Skin epidermis (tissue), 12 donors: ENCODE measurements around the gene MAST4.

Experiments used
- H3K27ac ChIP-seq, 21 experiments: fragments of 200-600 bp; sonication (generic) in 11 of 21; one replicate each; pipeline ENCODE4 v1.5.0; 2020; ENCODE audit warnings: mild to moderate bottlenecking in 3 of 21, inconsistent platforms in 2 of 21, moderate library complexity in 2 of 21
- H3K4me3 ChIP-seq, 7 experiments: fragments of 200-600 bp; sonication (generic) in 2 of 7; one replicate each; pipeline ENCODE4 v1.5.0; 2020; ENCODE audit warnings: inconsistent platforms in 2 of 7, mild to moderate bottlenecking in 2 of 7, moderate library complexity in 1 of 7

MAST4 gene

DNA sequence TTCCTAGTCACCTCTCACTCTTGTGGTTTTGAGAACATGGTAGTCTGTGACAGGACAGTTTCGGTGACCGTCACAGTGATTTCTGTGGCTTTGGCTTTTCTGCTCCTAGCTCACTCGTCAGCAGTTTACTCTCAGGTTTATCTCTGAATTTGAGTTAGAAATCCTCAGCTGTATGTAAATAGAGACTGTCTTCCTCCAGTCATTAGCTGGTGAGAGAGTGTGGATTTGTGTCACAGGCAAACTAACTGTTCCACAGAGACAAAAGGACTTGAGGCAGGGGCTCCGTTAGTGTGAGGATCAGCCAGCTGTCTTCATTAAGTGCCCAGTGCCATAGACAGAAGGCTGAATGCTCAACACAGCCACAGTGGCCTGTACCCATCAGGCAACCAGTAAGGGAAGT lies 469.0 kb downstream of the MAST4 start:
- no peak overlapping the region for H3K27ac ChIP-seq
- no peak overlapping the region for H3K4me3 ChIP-seq

DNA sequence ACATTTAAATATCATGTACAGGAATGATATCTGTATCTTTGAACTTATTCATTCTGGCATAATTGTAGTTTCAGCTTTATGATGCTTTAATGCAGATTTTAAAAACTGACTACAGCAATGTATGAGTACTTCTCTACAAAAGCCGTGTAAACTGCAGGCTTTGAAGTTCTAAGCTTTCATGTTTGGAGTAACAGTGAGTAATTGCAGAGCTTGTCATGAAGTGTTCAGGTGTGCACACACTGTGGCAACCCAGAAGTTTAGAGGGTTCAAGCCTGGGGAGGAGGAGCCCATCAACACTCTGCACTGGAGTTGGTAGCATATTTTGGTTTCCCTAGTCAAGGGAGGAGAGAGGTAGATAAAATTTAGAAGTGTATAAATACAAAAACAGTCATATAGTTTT lies 469.5 kb downstream of the MAST4 start:
- Histone ChIP-seq H3K27ac (no peak overlapping the region), H3K4me3 (no peak overlapping the region)

DNA sequence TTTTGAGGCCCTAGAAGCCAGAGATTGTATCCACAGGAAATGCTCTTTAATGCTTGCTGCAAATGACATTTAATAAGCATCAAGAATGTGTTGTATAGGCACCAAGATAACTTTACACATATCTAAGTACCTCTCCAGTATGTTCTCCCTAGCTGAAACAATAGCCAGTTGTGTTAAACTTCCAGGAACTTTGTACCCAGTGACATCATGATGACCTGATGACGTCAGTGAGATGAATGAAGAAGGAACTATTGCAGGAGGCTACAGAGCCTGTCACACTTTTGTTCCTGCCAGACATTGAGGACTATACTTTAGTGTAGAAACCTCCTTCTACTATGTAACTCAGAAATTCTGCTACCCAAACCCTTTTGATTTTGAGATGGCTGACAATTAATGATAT lies 470.6 kb downstream of the MAST4 start:
- no peak overlapping the region for H3K27ac ChIP-seq
- H3K4me3 ChIP-seq = no peak overlapping the region

DNA sequence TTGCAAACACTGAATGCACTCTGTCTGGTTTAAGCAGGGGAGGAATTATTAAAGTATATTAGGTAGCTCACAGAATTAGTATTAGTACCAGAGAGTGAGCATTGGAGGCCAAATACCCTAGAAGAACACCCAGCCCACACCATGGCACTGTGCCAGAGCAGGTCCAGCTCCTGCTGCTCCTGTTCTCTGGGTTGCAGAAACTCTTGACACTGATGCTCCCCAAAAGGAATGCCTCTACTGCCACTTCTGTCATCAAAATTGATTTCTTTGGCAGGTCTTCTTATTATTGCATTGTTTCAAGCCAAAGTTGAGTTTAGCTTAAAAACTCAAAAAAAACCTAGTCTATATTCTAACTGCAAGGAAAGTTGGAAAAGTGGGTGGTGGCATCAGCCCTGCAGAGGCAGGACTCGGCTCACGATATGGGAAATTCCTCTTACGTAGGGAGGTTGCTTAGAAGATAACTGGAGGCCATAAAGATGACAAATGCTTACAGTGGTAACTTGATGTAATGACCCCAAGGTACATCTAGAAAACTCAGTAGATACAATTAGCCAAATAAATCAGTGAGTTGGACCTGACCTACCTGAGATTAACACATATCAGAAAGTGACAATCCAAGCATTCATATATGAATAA lies 477.0 kb downstream of the MAST4 start:
- Histone ChIP-seq H3K27ac (no peak overlapping the region), H3K4me3 (no peak overlapping the region)

DNA sequence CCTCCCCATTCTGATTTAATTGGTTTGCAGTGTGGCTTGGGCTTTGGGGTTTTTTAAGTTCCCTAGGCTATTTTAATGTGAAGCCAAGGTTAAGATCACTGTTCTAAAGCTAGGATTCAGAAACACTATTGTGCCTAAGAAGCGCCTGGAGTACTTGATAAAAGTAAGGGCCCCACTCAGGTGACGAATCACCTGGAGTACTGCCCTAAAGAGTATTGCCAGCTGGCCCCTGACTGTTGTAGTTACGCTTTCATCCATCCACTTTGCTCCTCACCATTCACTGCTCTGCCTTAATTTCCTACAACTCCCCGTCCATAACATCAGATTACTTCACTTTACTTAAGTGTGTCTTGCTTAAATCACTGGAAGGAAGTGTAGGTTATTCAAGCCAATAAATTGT lies 481.1 kb downstream of the MAST4 start:
- Histone ChIP-seq H3K27ac (no peak overlapping the region), H3K4me3 (no peak overlapping the region)

DNA sequence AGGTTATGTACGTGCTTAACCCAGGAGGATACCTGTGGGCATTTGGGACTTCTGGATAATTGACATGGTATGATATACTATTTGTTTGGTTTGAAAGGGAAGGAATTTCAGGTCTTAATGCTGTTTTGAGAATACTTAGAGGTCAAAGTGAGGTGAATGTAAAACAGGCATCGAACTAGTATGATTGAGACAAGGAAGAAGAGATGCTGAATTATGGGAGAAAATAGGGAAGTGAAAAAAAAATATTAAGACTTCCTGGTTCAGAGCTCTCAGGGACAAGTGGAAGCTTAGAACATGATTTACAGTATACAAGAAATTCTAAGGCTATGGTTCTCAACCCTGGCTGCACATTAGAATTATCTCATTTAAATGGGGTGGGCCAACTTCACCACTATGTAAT lies 485.1 kb downstream of the MAST4 start:
- Histone ChIP-seq H3K27ac (no peak overlapping the region), H3K4me3 (no peak overlapping the region)

DNA sequence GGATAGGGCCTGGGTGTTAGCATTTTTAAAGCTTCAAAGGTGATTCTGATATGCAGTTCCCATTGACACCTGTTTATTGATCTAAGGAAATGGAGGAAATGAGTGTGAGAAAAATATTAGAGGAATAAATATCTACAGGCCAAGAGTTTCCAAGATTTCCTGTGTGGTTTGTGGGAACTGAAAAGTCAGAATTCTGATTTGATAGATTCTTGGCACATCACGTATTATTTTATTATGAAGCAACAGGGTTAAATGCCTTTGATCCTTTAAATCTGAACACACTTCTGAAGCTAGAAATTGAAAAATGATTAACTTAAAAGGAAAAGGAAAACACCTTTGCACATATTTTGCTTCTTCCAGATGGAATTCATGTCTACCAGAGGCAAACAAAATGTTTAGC lies 486.7 kb downstream of the MAST4 start:
- Histone ChIP-seq H3K27ac (no peak overlapping the region), H3K4me3 (no peak overlapping the region)

DNA sequence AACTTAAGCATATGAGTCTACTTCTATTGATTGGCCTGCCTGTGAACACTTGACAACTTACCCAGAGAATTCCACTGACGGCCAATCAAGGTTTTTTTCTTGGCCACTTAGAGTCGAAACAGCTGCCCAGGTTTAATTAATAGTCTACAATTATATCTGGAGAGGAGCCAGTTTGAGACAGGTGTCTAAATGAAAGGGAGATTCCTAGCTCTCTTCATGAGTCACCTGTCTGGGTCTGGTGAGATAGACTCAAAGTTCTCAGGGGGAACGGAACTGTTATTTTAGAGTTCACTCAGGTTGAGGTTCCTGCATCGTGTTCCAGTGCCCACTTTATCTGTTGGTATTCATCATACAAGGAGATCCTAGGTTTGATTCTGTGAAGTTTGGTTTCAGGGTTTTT lies 489.4 kb downstream of the MAST4 start:
- no peak overlapping the region for H3K27ac ChIP-seq
- no peak overlapping the region for H3K4me3 ChIP-seq

DNA sequence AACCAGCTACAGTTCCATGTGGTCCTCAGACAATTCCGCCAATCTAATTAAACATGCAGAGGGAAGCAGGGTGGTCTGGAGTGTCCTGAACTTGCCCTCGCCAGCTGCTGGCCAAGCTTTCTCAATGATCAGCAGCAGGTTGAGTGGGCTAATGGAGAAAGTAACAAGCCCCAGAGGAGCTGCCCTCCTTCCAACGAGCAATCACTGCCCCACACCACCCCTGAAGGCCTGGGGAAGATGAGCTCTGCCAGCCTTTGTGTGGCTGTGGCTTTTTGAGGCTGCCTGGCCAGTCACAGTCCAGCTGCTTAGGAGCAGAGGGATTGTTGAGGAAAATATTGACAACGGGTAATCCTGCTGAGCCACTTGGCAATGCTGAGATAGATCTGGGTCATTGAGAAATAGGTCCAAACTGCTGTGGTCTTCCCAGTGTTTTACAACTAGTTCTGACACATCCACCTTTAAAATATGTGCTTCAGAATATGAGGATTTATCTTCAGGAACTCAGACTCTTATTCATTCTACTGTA lies 493.1 kb downstream of the MAST4 start:
- Histone ChIP-seq H3K27ac (peak overlapping the region in 4 of 21 experiments; percentile 6 to 69 (median 34)), H3K4me3 (no peak overlapping the region)

DNA sequence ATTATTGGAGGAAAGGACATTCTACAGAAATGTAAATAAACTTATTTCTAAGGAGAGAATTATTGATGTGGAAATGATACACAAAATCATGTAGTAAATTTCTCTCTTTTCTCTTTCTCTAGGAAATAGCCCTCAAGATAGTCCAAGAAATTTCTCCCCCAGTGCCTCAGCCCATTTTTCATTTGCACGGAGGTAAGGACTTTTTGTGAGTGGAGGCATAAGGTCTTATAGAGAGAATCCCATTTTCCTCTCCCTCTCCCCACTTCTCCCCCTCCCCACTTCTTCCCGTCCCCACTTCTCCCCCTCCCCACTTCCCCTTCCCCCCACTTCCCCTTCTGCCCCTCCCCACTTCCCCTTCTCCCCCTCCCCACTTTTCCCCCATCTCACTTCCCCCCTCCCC lies 493.8 kb downstream of the MAST4 start:
- Histone ChIP-seq H3K27ac (no peak overlapping the region), H3K4me3 (no peak overlapping the region)

DNA sequence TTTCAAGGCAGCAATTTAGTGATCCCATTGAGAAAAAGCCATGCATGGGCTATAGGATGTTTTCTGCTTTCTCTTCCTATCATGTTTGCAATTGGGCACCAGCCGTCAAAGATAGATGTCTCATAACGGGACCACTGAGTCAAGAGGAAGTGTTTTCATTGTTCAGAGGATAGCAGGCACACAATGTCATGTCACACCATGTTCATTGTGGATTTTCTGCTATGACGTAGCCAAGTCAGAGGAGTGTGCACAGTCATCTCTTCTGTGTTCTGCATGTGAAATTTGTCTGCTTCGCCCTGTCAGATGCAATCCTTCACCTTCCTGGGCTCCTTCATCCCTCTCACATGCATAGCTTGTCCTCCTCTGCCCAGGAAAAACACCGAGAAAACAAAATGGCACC lies 494.4 kb downstream of the MAST4 start:
- no peak overlapping the region for H3K4me3 ChIP-seq
- no peak overlapping the region for H3K27ac ChIP-seq

DNA sequence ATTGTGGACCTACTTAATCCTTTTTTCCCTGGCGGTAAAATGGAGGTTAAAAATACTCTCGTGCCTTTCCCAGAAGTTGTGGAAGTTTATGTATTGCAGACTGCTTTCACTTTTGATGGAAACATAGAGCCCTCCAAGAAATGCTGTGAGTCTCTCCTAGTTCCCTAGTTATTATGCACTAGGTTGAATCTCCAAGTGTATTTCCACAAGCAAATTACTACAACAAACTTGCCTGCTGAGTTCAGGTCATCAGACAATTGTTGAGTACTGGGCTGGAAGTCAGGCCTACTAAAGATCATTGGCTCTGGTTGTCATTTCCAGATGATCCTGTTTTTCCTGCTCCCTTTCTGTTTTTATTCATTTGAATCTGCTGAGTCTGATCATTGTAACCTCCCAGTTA lies 496.3 kb downstream of the MAST4 start:
- Histone ChIP-seq H3K4me3 (no peak overlapping the region), H3K27ac (peak overlapping the region in 17 of 21 experiments; percentile 2 to 65 (median 47))

DNA sequence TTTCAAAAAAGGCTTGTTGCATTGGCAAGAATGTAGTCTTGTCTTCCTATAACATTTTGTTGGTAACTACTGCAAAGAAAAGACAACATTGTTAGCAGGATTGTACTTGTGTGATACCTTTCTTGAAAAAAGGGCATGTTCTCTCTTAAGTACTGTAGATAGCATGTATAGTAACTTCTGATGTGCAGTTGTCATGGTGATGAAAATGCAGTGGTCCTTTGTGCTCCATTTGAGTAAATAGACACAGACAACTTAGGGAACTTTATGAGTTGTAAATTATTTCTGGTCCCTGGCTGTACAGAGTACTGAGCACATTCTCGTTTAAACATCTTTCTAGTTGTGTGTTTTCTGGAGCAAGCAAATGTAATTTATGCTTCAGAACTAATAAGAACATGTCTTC lies 497.1 kb downstream of the MAST4 start:
- peak overlapping the region in 10 of 21 experiments; percentile 6 to 66 (median 30) for H3K27ac ChIP-seq

DNA sequence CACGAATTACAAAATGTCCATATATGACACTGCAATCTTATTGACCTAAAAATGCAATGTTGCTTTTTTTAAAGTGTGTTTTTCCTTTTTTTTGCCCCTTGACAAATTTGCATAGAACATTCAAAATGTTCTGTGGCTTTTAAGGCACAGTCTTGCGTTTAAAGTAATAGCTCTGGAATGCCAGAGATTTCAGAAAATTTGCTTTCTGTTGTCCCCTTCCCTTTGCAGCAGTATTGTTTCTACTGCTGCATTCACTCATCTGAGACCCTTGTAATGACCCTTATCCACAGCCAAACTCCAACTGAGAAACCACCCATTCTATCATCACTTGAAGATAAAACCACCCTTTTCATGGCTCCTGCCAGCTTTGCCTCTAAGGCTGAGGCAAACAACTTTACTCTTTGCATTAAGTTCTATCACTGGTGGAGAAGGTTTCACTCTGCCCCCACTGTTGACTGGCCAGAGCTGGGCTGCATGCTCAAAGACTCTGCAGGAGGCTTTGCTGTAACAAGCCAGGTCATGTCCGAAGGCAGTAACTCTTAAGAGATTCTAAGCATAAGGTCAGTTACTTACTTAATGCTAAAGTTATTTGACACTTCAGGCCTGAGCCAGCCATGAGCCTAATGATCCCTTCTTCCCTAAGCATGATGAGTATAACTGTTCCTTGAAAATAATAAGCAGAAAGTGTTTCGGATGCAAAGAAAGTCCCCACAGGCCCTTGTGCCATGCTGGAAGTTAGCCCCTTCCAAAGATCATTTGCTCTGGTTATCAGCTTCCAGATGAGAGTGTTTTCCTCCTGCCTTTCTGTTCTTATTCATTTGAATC lies 498.5 kb downstream of the MAST4 start:
- Histone ChIP-seq H3K4me3 (no peak overlapping the region), H3K27ac (peak overlapping the region in 17 of 21 experiments; percentile 7 to 87 (median 51))

More for the DNA sequence above, 497.1 kb downstream of the MAST4 start:
- H3K4me3 ChIP-seq = no peak overlapping the region

DNA sequence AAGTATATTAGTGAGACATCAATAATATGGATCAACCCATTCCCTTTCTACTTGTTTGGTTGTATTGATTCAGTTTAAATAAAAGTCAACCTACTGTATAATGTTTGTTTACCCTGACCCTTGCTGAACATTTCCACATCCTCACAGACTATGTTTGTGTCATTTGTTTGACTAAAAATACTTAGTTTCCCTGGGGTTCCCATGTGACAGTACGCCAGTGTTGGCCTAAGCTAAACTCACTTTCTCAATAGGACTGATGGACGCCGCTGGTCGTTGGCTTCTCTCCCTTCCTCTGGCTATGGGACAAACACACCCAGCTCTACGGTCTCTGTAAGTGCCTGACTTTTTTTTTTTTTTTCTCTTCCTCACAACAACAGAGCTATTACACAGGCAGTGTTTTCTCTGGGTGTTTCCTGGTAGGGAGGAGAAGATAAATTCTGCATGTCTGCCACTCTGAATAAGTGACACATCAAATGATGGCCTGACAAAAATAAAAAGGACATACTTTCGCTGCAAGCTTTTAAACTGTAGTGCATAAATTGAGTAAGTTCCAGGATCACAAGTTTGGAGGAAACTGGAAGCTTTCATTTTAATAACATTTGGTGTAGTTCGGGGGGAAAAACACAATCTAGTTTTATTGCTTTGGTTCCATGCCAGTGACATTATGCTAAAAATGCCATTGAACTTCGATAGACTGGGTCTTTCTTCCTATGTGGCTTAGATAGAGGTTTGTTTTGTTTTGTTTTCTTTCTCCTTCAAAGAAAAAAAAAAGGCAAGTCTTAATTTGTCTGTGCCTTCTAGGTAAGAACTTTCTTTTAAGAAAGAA lies 499.4 kb downstream of the MAST4 start:
- no peak overlapping the region for H3K4me3 ChIP-seq
- H3K27ac ChIP-seq = peak overlapping the region in 16 of 21 experiments; percentile 7 to 87 (median 52)

DNA sequence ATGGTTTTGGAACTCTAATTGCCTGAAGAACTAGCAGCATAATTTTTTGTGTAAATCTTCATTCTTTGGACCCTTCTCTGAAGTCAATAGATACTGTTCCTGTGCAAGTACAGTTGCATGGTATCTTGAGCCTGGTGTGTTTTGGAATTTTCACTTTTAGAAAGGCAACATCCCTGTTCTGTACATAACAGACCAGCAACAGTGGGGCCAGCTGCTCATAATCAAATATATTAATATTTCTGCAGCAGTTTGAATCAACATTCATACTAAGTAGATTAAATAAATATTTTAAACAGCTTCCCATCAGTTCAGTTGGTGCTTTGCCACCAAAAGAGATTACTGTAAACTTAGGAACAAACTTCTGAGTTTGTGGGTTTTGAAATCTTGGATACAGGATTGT lies 502.5 kb downstream of the MAST4 start:
- Histone ChIP-seq H3K27ac (no peak overlapping the region), H3K4me3 (no peak overlapping the region)

DNA sequence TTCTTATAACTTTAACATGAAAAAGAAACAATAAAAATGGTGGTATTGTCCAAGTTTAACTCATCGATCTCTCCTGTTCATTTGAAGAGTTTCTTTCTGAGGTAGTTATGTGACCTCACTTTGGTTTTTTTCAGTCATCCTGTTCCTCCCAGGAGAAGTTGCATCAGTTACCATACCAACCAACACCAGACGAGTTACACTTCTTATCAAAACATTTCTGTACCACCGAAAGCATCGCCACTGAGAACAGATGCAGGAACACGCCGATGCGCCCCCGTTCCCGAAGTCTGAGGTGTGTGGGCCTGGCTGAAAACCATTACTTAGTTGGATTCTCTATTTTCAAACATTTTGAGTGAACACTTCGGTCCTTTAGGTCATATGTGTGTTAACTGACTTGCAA lies 504.1 kb downstream of the MAST4 start:
- H3K27ac ChIP-seq = no peak overlapping the region
- H3K4me3 ChIP-seq = no peak overlapping the region

DNA sequence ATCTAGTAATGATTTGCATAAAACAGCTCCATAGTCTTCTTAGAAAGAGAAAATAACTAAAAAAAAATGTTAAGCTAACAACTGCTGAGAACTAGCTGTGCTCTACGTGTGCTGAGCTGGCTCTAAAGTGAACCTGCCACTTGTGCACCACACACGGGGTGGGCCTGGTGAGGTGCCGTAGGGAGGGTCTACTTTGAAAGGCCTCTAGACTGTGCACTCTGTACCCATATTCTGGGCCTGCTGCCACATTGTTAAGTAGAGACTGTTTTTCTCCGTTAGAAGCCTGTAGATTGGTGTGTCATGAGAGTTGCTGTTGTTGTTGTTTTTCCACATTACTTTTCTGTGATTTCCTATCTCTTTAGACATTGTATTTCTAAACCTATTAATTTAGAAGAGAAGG lies 506.5 kb downstream of the MAST4 start:
- no peak overlapping the region for H3K27ac ChIP-seq
- H3K4me3 ChIP-seq = no peak overlapping the region

DNA sequence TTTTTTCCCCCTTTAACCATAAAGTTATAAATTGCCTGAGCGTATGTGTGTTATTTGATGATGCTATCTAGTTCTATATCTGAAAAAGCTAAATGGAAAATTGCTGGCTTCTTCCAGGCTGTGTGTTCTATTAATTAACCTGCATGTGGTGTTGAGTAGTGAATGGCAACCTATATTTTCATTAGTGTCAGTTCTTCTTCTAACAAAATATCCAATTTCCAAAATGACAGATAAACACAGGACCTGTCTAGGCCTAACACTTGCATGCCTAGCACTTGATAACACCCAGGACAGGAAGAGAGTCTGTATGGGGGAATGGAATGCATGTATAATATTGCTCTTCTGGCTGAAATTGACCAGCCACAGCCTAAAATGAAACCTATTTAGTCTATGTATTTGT lies 508.7 kb downstream of the MAST4 start:
- H3K4me3 ChIP-seq = no peak overlapping the region

DNA sequence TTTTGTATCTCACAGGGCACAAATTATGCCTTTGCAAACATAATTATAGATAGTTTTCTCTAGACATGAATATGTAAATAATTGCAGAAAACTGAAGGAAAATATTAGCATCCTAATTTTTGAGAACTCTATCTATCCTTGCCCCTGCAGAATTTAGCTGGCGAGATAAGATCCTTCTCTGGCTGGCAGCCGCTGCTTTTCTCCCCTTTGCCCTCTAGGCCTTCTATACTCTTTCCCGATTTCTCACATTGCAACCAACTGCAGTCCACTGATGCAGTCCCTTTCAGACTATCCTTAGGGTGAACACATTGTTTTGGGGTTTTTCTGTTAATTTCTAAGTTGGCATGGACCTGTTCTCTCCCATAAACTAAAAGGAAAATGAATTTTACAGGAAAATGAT lies 509.1 kb downstream of the MAST4 start:
- no peak overlapping the region for H3K4me3 ChIP-seq
- no peak overlapping the region for H3K27ac ChIP-seq

More for the DNA sequence above, 508.7 kb downstream of the MAST4 start:
- H3K27ac ChIP-seq = no peak overlapping the region
